G401 (cell line): ENCODE results near the gene ARID1B. TPM values are rescaled to one million over a fixed set of nuclear protein-coding genes. Genes with fewer than 3 reads are reported as not detected.

ENCODE experiments used
- DNase-seq: peaks from one replicate; pipeline ENCODE4 v3.0.0-alpha.2; 2015; ENCODE audit warnings: low spot score
- in situ Hi-C: cut with HindIII; loops from 2 replicates; pipeline ENCODE4 v1.10.0; 2016; ENCODE audit warnings: low sequenced_read_pairs, mixed read lengths
- total RNA-seq: library from RNA; depleted of rRNA; stranded (reverse); fragments of >200 nt; shearing (Covaris generic); gene quantifications from 2 replicates; pipeline ENCODE4 v1.2.3, GENCODE V29; 2014

ARID1B gene
- total RNA-seq, 1 experiment from 2014 or later: 24.3 TPM

GRCh38 chr6:156771761-156772160, 5.4 kb upstream of the ARID1B start:
- in situ Hi-C loops: no loop called here
- no peak for DNase-seq

- DNase-seq: no peak
- in situ Hi-C loops: no loop called here
Observed at GRCh38 chr6:156773476-156773875, 3.7 kb upstream of the ARID1B start.

DNA sequence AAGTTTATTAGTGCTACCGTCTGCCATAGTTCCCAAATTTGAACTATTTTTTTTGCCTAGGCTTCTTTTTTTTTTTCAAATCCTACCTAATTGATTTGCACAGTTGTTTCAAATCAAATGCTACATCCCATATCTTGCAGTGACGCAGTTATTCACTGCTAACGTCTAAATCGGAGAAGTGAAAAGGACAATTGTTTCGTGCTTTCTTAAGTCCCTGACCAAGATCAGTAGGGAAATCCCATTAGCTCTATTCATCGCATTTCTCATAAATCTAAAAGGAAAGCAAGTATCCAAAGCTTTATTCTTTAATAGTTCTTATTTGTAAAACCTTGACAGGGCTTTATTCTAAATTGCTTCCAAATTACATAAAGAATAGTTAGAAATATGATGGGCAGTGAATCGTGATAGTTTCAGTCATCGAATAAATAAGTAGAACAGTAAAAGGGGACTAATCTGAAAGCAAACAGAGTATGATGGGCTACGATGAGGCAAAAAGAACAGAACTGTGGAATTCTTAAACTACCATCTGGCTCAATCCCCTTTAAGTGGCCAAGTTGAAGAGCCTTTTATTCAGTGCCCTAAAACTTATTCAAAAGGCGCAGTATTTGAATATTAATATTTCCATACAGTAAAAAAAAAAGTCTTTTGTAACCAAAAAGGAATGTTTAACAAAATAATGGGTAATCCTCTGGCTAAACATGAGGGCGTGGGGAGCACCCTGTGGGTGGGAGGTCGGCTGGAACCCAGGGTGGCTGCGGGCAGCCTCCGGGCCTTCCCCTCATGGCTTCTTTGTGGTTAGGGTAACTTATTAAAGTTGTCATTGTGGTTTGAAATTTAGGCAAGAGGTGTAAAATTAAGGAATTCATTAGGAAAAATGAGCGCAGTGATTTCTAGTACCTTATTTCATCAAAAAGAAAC, 3.0 kb upstream of the ARID1B start:
- in situ Hi-C loops: no loop called here
- no peak for DNase-seq

GRCh38 chr6:156774863-156775405, 2.2 kb upstream of the ARID1B start:
- in situ Hi-C loops: no loop called here

DNA sequence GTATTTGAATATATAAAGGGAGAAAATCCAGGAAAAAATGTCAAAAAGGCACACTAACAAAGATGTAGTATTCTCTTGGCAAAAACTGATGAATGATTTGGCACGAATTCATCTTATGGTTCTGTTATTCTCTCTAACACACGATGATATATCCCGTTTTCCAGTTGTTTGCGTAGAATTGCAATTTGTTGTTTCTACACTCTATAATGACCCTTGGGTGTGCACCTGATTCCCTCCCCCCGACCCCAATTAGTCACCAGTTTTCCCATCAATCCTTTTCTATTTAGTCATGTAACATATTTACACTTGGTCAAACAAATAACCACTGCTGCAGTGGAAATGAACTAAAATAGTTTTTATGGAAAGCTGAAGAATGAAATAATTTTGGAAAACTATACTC, 1.5 kb upstream of the ARID1B start:
- in situ Hi-C loops: no loop called here
- peak; percentile 43 for DNase-seq

More at GRCh38 chr6:156774863-156775405, 2.2 kb upstream of the ARID1B start:
- peak; percentile 81 for DNase-seq

DNA sequence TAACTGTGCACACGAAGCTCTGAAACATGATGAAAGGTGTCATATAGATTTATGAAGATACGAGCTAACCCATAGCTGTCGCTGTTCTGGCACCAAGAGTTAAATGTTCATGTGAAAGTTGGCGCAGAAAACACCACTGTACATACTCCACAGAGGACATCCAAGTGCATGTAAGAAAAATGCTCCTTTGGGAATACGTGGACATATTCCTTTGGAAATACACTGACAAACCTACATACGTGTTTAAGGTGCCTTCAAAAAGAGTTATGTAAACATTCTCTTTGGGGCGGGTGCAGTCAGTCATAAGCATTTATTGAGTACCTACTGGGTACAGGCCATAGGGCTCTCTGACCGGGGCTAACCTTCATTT, 723 bp upstream of the ARID1B start:
- DNase-seq: peak; percentile 64
- in situ Hi-C loops: no loop called here

- peak; percentile 36 for DNase-seq
Observed at GRCh38 chr6:156777577-156778453, 637 bp downstream of the ARID1B start.

DNA sequence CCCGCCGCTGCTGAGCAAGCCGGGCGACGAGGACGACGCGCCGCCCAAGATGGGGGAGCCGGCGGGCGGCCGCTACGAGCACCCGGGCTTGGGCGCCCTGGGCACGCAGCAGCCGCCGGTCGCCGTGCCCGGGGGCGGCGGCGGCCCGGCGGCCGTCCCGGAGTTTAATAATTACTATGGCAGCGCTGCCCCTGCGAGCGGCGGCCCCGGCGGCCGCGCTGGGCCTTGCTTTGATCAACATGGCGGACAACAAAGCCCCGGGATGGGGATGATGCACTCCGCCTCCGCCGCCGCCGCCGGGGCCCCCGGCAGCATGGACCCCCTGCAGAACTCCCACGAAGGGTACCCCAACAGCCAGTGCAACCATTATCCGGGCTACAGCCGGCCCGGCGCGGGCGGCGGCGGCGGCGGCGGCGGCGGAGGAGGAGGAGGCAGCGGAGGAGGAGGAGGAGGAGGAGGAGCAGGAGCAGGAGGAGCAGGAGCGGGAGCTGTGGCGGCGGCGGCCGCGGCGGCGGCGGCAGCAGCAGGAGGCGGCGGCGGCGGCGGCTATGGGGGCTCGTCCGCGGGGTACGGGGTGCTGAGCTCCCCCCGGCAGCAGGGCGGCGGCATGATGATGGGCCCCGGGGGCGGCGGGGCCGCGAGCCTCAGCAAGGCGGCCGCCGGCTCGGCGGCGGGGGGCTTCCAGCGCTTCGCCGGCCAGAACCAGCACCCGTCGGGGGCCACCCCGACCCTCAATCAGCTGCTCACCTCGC, 1.5 kb downstream of the ARID1B start:
- in situ Hi-C loops: no loop called here
- DNase-seq: peak; percentile 43

More at GRCh38 chr6:156777577-156778453, 637 bp downstream of the ARID1B start:
- in situ Hi-C loops: no loop called here

DNA sequence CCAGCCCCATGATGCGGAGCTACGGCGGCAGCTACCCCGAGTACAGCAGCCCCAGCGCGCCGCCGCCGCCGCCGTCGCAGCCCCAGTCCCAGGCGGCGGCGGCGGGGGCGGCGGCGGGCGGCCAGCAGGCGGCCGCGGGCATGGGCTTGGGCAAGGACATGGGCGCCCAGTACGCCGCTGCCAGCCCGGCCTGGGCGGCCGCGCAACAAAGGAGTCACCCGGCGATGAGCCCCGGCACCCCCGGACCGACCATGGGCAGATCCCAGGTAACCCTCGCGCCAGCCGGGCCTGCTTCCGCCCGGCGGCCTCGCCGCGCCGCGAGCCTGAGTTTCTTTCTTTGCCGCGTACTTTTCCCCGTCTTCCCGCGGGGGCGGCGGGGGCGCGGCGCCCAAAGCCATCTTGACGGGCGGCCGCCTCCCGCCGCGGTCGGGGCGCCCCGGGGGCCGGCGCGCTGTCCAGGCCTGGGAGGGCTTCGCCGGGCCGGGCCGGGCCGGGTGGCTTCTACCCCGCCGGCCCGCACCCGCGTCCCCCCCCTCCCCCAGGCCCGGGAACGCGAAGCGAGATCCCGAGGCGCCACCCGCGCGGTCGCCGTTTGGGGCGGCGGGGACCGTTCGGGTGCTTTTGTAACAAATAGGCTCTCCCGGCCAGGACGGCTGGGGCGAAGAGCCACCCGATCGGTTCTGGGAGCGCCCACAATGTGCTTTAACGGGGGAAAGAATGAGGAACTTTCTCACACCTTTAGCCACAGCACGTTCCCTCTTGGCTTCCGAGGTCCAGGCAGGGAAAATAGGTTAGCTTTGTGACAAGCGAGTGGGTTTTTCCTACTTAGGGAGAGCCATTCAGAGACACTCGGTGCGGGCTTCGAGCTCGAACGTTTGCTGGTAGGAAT, 2.3 kb downstream of the ARID1B start:
- in situ Hi-C loops: no loop called here
- peak; percentile 54 for DNase-seq

- in situ Hi-C loops: no loop called here
- DNase-seq: peak; percentile 98
Observed at GRCh38 chr6:156780102-156780641, 3.0 kb downstream of the ARID1B start.

DNA sequence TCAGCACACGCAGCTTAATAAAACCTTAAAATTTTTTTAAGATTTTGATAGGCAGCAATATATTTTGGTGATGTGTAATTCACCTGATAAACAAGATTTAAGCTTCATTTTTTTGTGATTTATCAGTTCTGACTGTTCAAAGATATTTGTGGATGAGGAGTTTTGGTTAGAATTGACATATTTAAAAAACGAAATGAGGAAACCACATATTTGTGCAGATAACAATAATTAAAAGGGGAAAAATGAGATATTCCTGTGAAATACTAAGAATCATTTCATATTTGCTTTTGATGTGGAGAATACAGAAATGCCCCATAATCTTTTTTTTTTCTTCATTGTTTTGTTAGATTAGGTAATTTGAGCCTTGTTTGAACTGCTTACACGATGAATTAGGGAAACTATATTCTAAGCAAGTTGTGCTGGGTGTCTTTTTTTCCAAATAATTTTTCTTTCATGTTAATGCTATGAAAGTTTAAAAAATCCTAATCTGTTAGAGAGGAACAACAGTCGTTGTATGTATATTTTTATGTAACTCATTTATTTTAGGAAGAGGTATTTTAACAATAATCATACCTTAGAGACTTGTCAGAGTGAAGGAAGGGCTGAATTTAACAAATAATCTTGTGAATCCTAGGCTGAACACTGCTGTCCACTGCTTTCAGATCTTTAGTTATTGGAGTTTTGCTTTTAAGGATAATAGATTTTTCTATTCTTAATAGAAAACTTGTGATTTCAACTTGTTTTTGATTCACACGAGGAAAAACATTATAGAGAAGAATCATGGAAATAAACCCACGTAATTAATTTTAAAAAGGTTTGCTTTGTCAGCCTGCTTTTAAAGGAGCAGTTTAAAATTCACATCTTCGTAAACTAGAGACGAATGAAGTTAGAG, 4.0 kb downstream of the ARID1B start:
- DNase-seq: peak; percentile 38
- in situ Hi-C loops: no loop called here

DNA sequence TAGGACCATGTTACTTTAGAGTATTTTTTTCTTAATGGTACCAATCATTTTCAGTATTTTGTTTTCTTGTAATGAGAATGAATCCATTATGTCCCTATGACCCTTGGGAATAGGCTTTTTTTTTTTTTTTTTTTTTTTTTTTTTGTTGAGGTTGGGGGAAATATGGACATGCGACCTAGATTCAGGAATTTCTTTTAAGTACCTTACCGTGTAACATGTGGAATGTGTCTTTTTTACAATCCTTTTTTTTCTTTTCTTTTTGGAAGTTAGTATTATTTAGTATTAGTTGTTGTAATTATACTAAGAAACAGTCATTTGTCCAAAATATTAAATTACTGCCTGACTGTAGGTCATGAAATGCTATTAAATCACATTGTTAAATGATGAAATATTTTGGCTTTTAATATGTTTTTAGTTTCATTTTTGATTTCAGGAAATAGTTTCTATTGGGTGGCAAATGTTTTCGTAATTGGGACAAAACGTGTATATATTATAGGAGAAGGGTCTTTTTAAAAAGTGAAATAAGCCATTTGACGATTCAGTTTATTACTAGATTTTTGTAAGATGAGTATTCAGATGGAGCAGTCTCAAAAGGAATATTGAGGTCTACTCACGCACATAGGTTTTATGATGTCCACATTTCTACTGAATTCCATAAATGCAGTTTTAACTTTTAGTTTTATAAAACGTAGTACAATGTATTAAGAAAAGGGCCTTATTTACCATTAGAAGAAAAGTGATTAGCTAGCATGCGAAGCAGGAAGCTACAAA, 4.9 kb downstream of the ARID1B start:
- peak; percentile 39 for DNase-seq
- in situ Hi-C loops: no loop called here

DNA sequence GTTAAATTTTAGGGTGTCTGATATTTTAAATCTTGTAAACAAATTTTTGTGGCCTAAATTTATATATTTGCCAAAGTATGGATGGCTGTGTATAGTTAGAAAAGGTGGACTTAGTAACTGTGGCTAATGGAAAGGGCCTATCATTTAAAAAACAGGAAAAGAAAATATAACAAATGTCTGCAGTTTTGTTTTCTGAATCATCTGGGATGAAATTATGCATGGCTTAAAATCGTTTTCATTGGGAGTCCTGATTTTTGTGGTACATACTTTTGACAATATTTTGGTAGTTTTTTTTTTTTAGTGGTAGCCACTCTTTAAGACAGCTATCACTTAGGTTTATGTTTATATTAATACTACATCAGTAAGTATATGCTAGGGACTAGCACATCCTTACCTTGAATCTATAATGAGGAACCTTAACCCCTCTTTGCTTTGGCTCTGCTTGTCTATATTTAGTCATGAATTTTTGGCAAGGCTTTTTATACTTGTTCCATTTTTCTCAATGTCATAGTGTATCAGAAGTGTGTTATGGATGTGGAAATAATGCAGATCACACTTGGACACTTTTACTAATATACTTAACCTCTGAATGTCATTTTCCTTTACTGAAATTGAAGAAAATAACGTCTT, 5.6 kb downstream of the ARID1B start:
- DNase-seq: peak; percentile 49
- in situ Hi-C loops: no loop called here

DNA sequence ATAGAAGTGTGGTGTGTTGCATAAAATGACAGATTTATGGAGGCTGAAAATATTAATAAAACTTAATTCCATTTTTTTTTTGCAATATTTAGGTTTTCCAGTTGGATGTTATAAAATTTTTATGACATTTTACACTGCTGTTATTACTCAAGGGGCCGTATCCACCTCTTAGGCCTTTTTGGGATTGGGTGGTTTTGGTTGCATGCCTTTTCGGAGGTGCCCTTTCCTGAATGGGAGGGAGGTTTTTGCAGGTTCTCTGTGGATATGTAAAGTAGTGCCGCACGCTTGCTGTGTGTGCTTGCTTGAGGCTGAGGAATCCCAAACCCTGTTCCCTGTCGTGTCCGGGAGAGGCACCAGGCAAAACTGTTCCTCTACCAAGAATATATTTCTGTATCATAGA, 6.8 kb downstream of the ARID1B start:
- in situ Hi-C loops: no loop called here
- DNase-seq: peak; percentile 72

DNA sequence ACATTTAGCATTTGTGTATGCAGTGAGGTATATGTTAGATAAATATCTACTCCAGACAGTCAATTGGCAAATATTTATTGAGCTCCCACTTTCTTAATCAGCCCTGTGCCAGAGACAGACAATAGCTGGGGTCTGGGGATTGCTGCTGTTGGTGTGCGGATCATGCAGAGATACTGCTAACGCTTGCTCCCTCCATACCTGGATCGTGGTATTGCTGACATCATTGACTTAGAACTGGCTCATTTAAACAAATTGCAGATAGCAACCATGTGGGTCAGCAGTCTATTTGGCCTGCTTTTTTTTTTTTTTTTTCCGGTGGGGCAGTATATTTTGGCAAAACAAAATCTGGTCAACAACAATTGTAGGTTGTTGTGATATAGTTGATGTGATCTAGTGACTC, 9.5 kb downstream of the ARID1B start:
- DNase-seq: peak; percentile 26
- in situ Hi-C loops: no loop called here
